H1 (cell line): ENCODE measurements around the gene RELT. TPM values are rescaled to one million over a fixed set of nuclear protein-coding genes. Genes with fewer than 3 reads are reported as not detected.

ENCODE experiments used
- CTCF ChIA-PET: fragments of 300-600 bp; sonication (Branson Sonifier 250); formaldehyde crosslinking; loops from one replicate; lab custom pipeline; 2021; ENCODE audit not compliant: partially characterized antibody; lab: Charles Lee
- POLR2A ChIA-PET: fragments of 300-600 bp; sonication (Branson Sonifier 250); formaldehyde crosslinking; loops from one replicate; lab custom pipeline; 2021; ENCODE audit warnings: inconsistent platforms; ENCODE audit not compliant: partially characterized antibody; lab: Charles Lee
- DNase-seq, 2 experiments: peaks; one replicate each; pipeline versions ENCODE4 v3.0.0 to v3.0.0-alpha.2; 2010 to 2022; ENCODE audit warnings: low spot score in 2 of 2, low read depth in 1 of 2, mixed read lengths in 1 of 2
- FAIRE-seq: peaks from 2 replicates; lab custom pipeline; 2011; peaks lifted over from hg19 to GRCh38; lab: Jason Lieb, UNC
- H2AFZ ChIP-seq: 2 replicates; pipeline ENCODE4 v1.8.1; 2012; ENCODE audit warnings: low read length, inconsistent platforms
- H2AK5ac ChIP-seq: 2 replicates; pipeline ENCODE4 v1.6.1; 2013; ENCODE audit warnings: low read depth, low read length
- H2BK120ac ChIP-seq: replicated peaks from 2 replicates; pipeline ENCODE3; 2013; ENCODE audit warnings: low read depth, low read length, inconsistent platforms
- H2BK12ac ChIP-seq: 2 replicates; pipeline ENCODE4 v1.6.1; 2013; ENCODE audit warnings: low read depth, low read length
- H2BK15ac ChIP-seq: 2 replicates; pipeline ENCODE4 v1.6.1; 2013; ENCODE audit warnings: low read length
- H2BK20ac ChIP-seq: 2 replicates; pipeline ENCODE4 v1.6.1; 2013; ENCODE audit warnings: low read length
- H2BK5ac ChIP-seq: 2 replicates; pipeline ENCODE4 v1.6.1; 2013; ENCODE audit warnings: low read depth, low read length
- H3K14ac ChIP-seq: 2 replicates; pipeline ENCODE4 v1.6.1; 2013; ENCODE audit warnings: inconsistent platforms; ENCODE audit not compliant: insufficient read length
- H3K18ac ChIP-seq: 2 replicates; pipeline ENCODE4 v1.6.1; 2013; ENCODE audit warnings: low read length; ENCODE audit errors: extremely low read depth
- H3K23ac ChIP-seq: 2 replicates; pipeline ENCODE4 v1.6.1; 2013; ENCODE audit warnings: inconsistent platforms; ENCODE audit not compliant: insufficient read length
- H3K23me2 ChIP-seq: 2 replicates; pipeline ENCODE4 v1.6.1; 2013; ENCODE audit warnings: low read depth, low read length
- H3K27ac ChIP-seq: 2 replicates; pipeline ENCODE4 v1.6.1; 2011; ENCODE audit warnings: low read depth, low read length, inconsistent platforms
- H3K27me3 ChIP-seq, 4 experiments: replicated peaks in 1 of 4; 1 replicate in 1 of 4; 2 replicates in 3 of 4; pipeline versions ENCODE4 v1.6.1 to v1.8.1; 2011 to 2013; ENCODE audit warnings: low read length in 3 of 4, mild to moderate bottlenecking in 3 of 4, inconsistent platforms in 2 of 4, mixed read lengths in 2 of 4, moderate library complexity in 1 of 4; ENCODE audit not compliant: control insufficient read depth in 3 of 4, insufficient read depth in 3 of 4; ENCODE audit errors: extremely low read depth in 1 of 4
- H3K36me3 ChIP-seq, 4 experiments: 2 replicates each; pipeline versions ENCODE4 v1.6.1 to v1.8.1; 2011 to 2013; ENCODE audit warnings: mild to moderate bottlenecking in 4 of 4, low read length in 3 of 4, moderate library complexity in 2 of 4, control low read depth in 1 of 4, inconsistent platforms in 1 of 4; ENCODE audit not compliant: insufficient read depth in 4 of 4, control insufficient read depth in 2 of 4
- H3K4ac ChIP-seq: replicated peaks from 2 replicates; pipeline ENCODE3; 2013; ENCODE audit warnings: low read length, low read depth, mixed read lengths, inconsistent platforms; ENCODE audit not compliant: insufficient read length
- H3K4me1 ChIP-seq, 4 experiments: replicated peaks in 1 of 4; 1 replicate in 1 of 4; 2 replicates in 3 of 4; pipeline versions ENCODE4 v1.6.1 to v1.8.1; 2011 to 2013; ENCODE audit warnings: low read length in 3 of 4, inconsistent platforms in 2 of 4, mixed read lengths in 1 of 4; ENCODE audit not compliant: insufficient read depth in 4 of 4, control insufficient read depth in 3 of 4
- H3K4me2 ChIP-seq, 2 experiments: 2 replicates each; pipeline versions ENCODE4 v1.6.1 to v1.8.1; 2011 to 2013; ENCODE audit warnings: low read depth in 2 of 2, low read length in 2 of 2, control low read depth in 1 of 2, inconsistent platforms in 1 of 2, mild to moderate bottlenecking in 1 of 2; ENCODE audit not compliant: insufficient read depth in 1 of 2
- H3K4me3 ChIP-seq, 4 experiments: fragments of 200-600, 300-600 bp in 1 of 4; sonication (generic), shearing (Covaris generic), sonication (Bioruptor Twin) in 1 of 4; 2 replicates each; pipeline versions ENCODE4 v1.5.1 to v1.8.1; 2011 to 2016; ENCODE audit warnings: low read length in 4 of 4, low read depth in 3 of 4, control low read depth in 2 of 4, inconsistent platforms in 2 of 4, mild to moderate bottlenecking in 2 of 4, mixed read lengths in 1 of 4, moderate library complexity in 1 of 4; ENCODE audit not compliant: insufficient read depth in 2 of 4; ENCODE audit errors: extremely low read depth in 1 of 4
- H3K56ac ChIP-seq: replicated peaks from 2 replicates; pipeline ENCODE3; 2013; ENCODE audit warnings: low read depth, mild to moderate bottlenecking, mixed read lengths, low read length, inconsistent platforms; ENCODE audit not compliant: insufficient read length
- H3K79me1 ChIP-seq: 2 replicates; pipeline ENCODE4 v1.6.1; 2013; ENCODE audit warnings: low read depth, low read length, control low read depth
- H3K79me2 ChIP-seq, 2 experiments: 2 replicates each; pipeline versions ENCODE4 v1.6.1 to v1.8.1; 2012 to 2013; ENCODE audit warnings: low read length in 2 of 2, mild to moderate bottlenecking in 2 of 2, inconsistent platforms in 1 of 2; ENCODE audit not compliant: insufficient read depth in 2 of 2, control insufficient read depth in 1 of 2
- H3K9ac ChIP-seq, 4 experiments: replicated peaks in 1 of 4; 1 replicate in 1 of 4; 2 replicates in 3 of 4; pipeline versions ENCODE4 v1.6.1 to v1.8.1; 2011 to 2013; ENCODE audit warnings: low read depth in 3 of 4, low read length in 3 of 4, control low read depth in 2 of 4, mild to moderate bottlenecking in 2 of 4, moderate library complexity in 2 of 4, inconsistent platforms in 1 of 4; ENCODE audit errors: extremely low read depth in 1 of 4
- H3K9me3 ChIP-seq, 2 experiments: 2 replicates each; pipeline versions ENCODE4 v1.6.1 to v1.8.1; 2012 to 2013; ENCODE audit warnings: mild to moderate bottlenecking in 2 of 2, moderate library complexity in 2 of 2, control low read depth in 1 of 2, inconsistent platforms in 1 of 2, low read depth in 1 of 2, low read length in 1 of 2, mixed read lengths in 1 of 2; ENCODE audit not compliant: insufficient read depth in 2 of 2
- H4K20me1 ChIP-seq, 2 experiments: replicated peaks in 1 of 2; 2 replicates each; pipeline versions ENCODE3 to v1.8.1; 2011 to 2013; ENCODE audit warnings: inconsistent platforms in 2 of 2, low read length in 2 of 2, mild to moderate bottlenecking in 1 of 2; ENCODE audit not compliant: insufficient read depth in 2 of 2, control insufficient read depth in 1 of 2
- H4K5ac ChIP-seq: 2 replicates; pipeline ENCODE4 v1.6.1; 2013; ENCODE audit warnings: low read length, low read depth, mixed read lengths, inconsistent platforms; ENCODE audit not compliant: insufficient read length
- H4K8ac ChIP-seq: 2 replicates; pipeline ENCODE4 v1.8.0; 2013; ENCODE audit warnings: mild to moderate bottlenecking, moderate library complexity, low read length, inconsistent platforms; ENCODE audit not compliant: insufficient read depth; ENCODE audit errors: extremely low read depth
- H4K91ac ChIP-seq: replicated peaks from 2 replicates; pipeline ENCODE3; 2013; ENCODE audit warnings: low read length, mixed read lengths, inconsistent platforms; ENCODE audit not compliant: insufficient read length
- BACH1 ChIP-seq: IDR thresholded peaks from 2 replicates; pipeline ENCODE4 v1.6.1; 2012; ENCODE audit warnings: low read length, improper control_type of control experiment
- CBX8 ChIP-seq: fragments of 300-800, 300-1000 bp; sonication (generic); IDR thresholded peaks from 2 replicates; pipeline ENCODE4 v1.7.1; 2016; ENCODE audit warnings: low read depth, low read length, borderline replicate concordance
- CTCF ChIP-seq, 3 experiments: IDR thresholded peaks; 1 replicate in 2 of 3; 2 replicates in 1 of 3; pipeline versions ENCODE4 v1.5.1 to v1.6.1; 2011; ENCODE audit warnings: low read length in 3 of 3, mild to moderate bottlenecking in 3 of 3, inconsistent platforms in 2 of 3, low read depth in 1 of 3, moderate library complexity in 1 of 3; ENCODE audit not compliant: insufficient read depth in 1 of 3; ENCODE audit errors: control extremely low read depth in 1 of 3
- EP300 ChIP-seq, 2 experiments: IDR thresholded peaks; 1 replicate in 1 of 2; 2 replicates in 1 of 2; pipeline ENCODE4 v1.6.1; 2011 to 2012; ENCODE audit warnings: low read depth in 2 of 2, low read length in 2 of 2, mild to moderate bottlenecking in 2 of 2, borderline replicate concordance in 1 of 2, inconsistent platforms in 1 of 2, moderate library complexity in 1 of 2
- NRF1 ChIP-seq: IDR thresholded peaks from 2 replicates; pipeline ENCODE4 v1.6.1; 2011; ENCODE audit warnings: mild to moderate bottlenecking, low read depth, low read length, improper control_type of control experiment
- SP2 ChIP-seq: IDR thresholded peaks from 2 replicates; pipeline ENCODE4 v1.6.1; 2012; ENCODE audit warnings: mild to moderate bottlenecking, low read length, inconsistent platforms
- TAF7 ChIP-seq: optimal IDR thresholded peaks from 2 replicates; pipeline ENCODE3; 2011; ENCODE audit warnings: low read depth, mild to moderate bottlenecking, inconsistent platforms, low read length, moderate library complexity, borderline replicate concordance
- WGBS, 2 experiments: shearing (Covaris generic) in 1 of 2; methylation state at CpG; one replicate each; pipeline versions ENCODE4 v1.1.6 to v1.1.7; 2013 to 2015; ENCODE audit warnings: low lambda C conversion rate in 2 of 2, mixed read lengths in 2 of 2, inconsistent platforms in 1 of 2, low coverage in 1 of 2, missing lambda C conversion rate in 1 of 2; ENCODE audit not compliant: insufficient replicate concordance in 2 of 2, insufficient coverage in 1 of 2, insufficient read length in 1 of 2; ENCODE audit errors: extremely low coverage in 1 of 2, missing lambda C conversion rate in 1 of 2; 5-methylcytosine and 5-hydroxymethylcytosine counted together
- polyA plus RNA-seq, 7 experiments: library from polyadenylated mRNA; depleted of rRNA in 3 of 7; stranded (reverse) in 5 of 7; unstranded in 2 of 7; fragments of >200 nt in 5 of 7; fragments of 200-250 nt in 2 of 7; gene quantifications; 1 replicate in 5 of 7; 2 replicates in 1 of 7; 4 replicates in 1 of 7; pipeline versions ENCODE4 v1.2.1 to v1.2.3, GENCODE V29; 2011 to 2013; ENCODE audit warnings: missing spikeins in 2 of 7, mixed read lengths in 2 of 7
- total RNA-seq: library from RNA; stranded (reverse); fragmentation: NEBNext Ultra II Directional; extraction: Animal tissue kit (Norgen Biotek cat#: 25700); gene quantifications from 2 replicates; pipeline ENCODE4 v1.2.1, GENCODE V29; 2021

RELT gene
- total and polyA plus RNA-seq, 2 of the 8 experiments (the other 6 are each of a cell fraction or from before 2014, with no cell fraction given), result 3.4 to 5.7 TPM

- Histone ChIP-seq H3K4me1 (peaks cover 0 to 3% (median under 1%) of the 10 kb centered on the region in 4 experiments; a peak in 4 of 7 replicates), H4K8ac (no peak overlapping the region), H2AFZ (no peak overlapping the region), H3K18ac (no peak overlapping the region), H3K9ac (no peak overlapping the region), H3K23me2 (peaks cover 3% of the 10 kb centered on the region; the same call in 1 of the 2 replicates), H3K27me3 (peaks cover 0 to 4% (median 2%) of the 10 kb centered on the region in 4 experiments; a peak in 4 of 7 replicates), H2AK5ac (no peak overlapping the region), H2BK5ac (no peak overlapping the region), H3K9me3 (no peaks in the 10 kb centered on the region), H4K5ac (no peak overlapping the region), H3K27ac (no peak overlapping the region), H4K91ac (no peak overlapping the region), H3K36me3 (no peaks in the 10 kb centered on the region), H3K79me2 (no peaks in the 10 kb centered on the region), H4K20me1 (peaks cover 4 to 5% of the 10 kb centered on the region in 2 experiments), H3K4ac (no peak overlapping the region), H3K23ac (no peak overlapping the region), H3K56ac (no peak overlapping the region), H3K14ac (no peak overlapping the region), H2BK15ac (no peak overlapping the region), H3K79me1 (no peaks in the 10 kb centered on the region), H2BK12ac (no peak overlapping the region), H3K4me2 (no peak overlapping the region), H2BK120ac (no peak overlapping the region), H2BK20ac (no peak overlapping the region), H3K4me3 (no peak overlapping the region)
- WGBS, 2 experiments, result 86% methylated on average over 24 of the region's 24 CpGs; no CpG with 5 or more reads in 1 of the 2 experiments
- DNase-seq, result no peak
- FAIRE-seq, result no peak
- TF ChIP-seq NRF1 (no peak), BACH1 (no peak), EP300 (IDR thresholded peaks at IDR 0.05; ENCODE audit: borderline replicate concordance in 1 of 2, low read depth in 2 of 2, low read length in 2 of 2) (no peak), TAF7 (no peak), CBX8 (no peak), CTCF (IDR thresholded peaks at IDR 0.05; ENCODE audit: control extremely low read depth in 1 of 3, insufficient read depth in 1 of 3, low read depth in 1 of 3, low read length in 3 of 3) (no peak), SP2 (no peak)
- CTCF ChIA-PET, result interaction anchor here (0.8 to 59.1 kb wide), 6 partner anchors 10 to 76 kb away, joined by 3 to 1456 read pairs (median 5); partner anchors contain the start of gene RELT
- POLR2A ChIA-PET, result interaction anchor here (1.0 kb wide), 1 partner anchor 9 kb away, joined by 3 read pairs; no protein-coding TSS in a partner anchor
These were observed 10.6 kb upstream of the RELT start for GRCh38 chr11:73365352-73366264.
